GM12875 (cell line): ENCODE results near the gene OR51B4.
"Not testable (repeated sequence)": the region's sequence is repeated elsewhere in the genome, so short reads cannot be mapped to it uniquely, and the experiment has no call there.

Experiments used
- H3K4me3 ChIP-seq: one replicate; pipeline ENCODE4 v1.5.1; 2011; ENCODE audit warnings: low read depth, low read length, control low read depth
- CTCF ChIP-seq: IDR thresholded peaks from 2 replicates; pipeline ENCODE4 v1.5.1; 2011; ENCODE audit warnings: low read depth, mild to moderate bottlenecking, control low read depth, inconsistent platforms, low read length, moderate library complexity, borderline replicate concordance; ENCODE audit not compliant: insufficient read depth

The OR51B4 gene

GRCh38 chr11:5307256-5308019 is 5.7 kb upstream of the OR51B4 start:
- no peak for TF ChIP-seq CTCF

GRCh38 chr11:5304046-5304445 is 2.3 kb upstream of the OR51B4 start:
- no peak for TF ChIP-seq CTCF
- no peak overlapping the region for H3K4me3 ChIP-seq

More at GRCh38 chr11:5307256-5308019, 5.7 kb upstream of the OR51B4 start:
- H3K4me3 ChIP-seq, result no peak overlapping the region

- no peak overlapping the region for H3K4me3 ChIP-seq
- TF ChIP-seq CTCF, result no peak
These were observed 1.9 kb upstream of the OR51B4 start for GRCh38 chr11:5303626-5304025.

DNA sequence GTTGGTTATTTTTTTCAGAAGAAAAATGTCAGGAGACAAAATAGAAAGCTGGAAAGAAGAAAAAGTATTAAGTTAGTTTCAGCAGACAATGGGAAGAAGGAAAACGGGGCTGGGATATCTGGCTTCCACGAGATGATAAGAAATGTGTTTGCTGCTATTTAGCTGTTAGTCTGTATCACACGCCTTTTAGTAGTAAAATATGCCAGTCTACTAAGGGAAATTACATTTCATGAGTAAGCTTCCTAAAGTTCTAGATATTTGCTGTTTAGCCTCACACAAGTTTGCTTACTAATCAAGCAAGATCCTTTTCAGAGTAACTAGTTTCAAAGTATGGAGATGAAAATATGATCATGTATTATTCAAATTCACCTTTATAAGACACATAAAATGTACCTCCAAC is 1.5 kb downstream of the OR51B4 start:
- H3K4me3 ChIP-seq, result no peak overlapping the region
- TF ChIP-seq CTCF, result no peak

- TF ChIP-seq CTCF, result no peak
- no peak overlapping the region for H3K4me3 ChIP-seq
These were observed 3.3 kb downstream of the OR51B4 start for GRCh38 chr11:5298451-5298850.

- H3K4me3 ChIP-seq, result no peak overlapping the region
- TF ChIP-seq CTCF, result no peak
These were observed 3.9 kb downstream of the OR51B4 start for GRCh38 chr11:5297721-5298323.

GRCh38 chr11:5294342-5294995 is 7.3 kb downstream of the OR51B4 start:
- H3K4me3 ChIP-seq, result not testable (repeated sequence)
